Endothelial cell (in vitro differentiated cells): ENCODE results near the gene ZMIZ2. TPM values are rescaled to one million over a fixed set of nuclear protein-coding genes. Genes with fewer than 3 reads are reported as not detected.
"Not testable (repeated sequence)": the region's sequence is repeated elsewhere in the genome, so short reads cannot be mapped to it uniquely, and the experiment has no call there.

Experiments used
- DNase-seq: peaks from one replicate; pipeline ENCODE4 v3.0.0; 2021; ENCODE audit warnings: low spot score
- H3K27ac Mint-ChIP-seq: one replicate; pipeline ENCODE4 v1.8.0; 2021; ENCODE audit warnings: mixed read lengths, inconsistent platforms; ENCODE audit not compliant: unreplicated experiment
- H3K27me3 Mint-ChIP-seq: one replicate; pipeline ENCODE4 v1.8.0; 2021; ENCODE audit warnings: mild to moderate bottlenecking, moderate library complexity, mixed read lengths, inconsistent platforms; ENCODE audit not compliant: unreplicated experiment
- H3K36me3 Mint-ChIP-seq: one replicate; pipeline ENCODE4 v1.8.0; 2021; ENCODE audit warnings: mild to moderate bottlenecking, low read depth, mixed read lengths, inconsistent platforms; ENCODE audit not compliant: unreplicated experiment
- H3K4me1 Mint-ChIP-seq: one replicate; pipeline ENCODE4 v1.8.0; 2021; ENCODE audit warnings: mild to moderate bottlenecking, mixed read lengths, inconsistent platforms; ENCODE audit not compliant: unreplicated experiment
- H3K4me3 Mint-ChIP-seq: one replicate; pipeline ENCODE4 v1.8.0; 2021; ENCODE audit warnings: mild to moderate bottlenecking, mixed read lengths, inconsistent platforms; ENCODE audit not compliant: unreplicated experiment
- H3K9me3 Mint-ChIP-seq: one replicate; pipeline ENCODE4 v1.8.0; 2021; ENCODE audit warnings: mixed read lengths, inconsistent platforms; ENCODE audit not compliant: unreplicated experiment
- total RNA-seq: library from RNA; stranded (reverse); fragmentation: NEBNext Ultra II Directional; extraction: Animal tissue kit (Norgen Biotek cat#: 25700); gene quantifications from one replicate; pipeline ENCODE4 v1.2.1, GENCODE V29; 2021; ENCODE audit not compliant: unreplicated experiment
- TF ChIP-seq, protein P1 (sequence below): fragments of 200-600 bp; sonication (generic); IDR thresholded peaks from one replicate; pipeline ENCODE4 v1.5.0; 2021; ENCODE audit warnings: antibody characterized with exemption; ENCODE audit not compliant: unreplicated experiment

The ZMIZ2 gene
- total RNA-seq, 1 donor from 2014 or later = 70.9 TPM

- Mint-ChIP-seq H3K36me3 (peaks cover 39% of the 10 kb centered on the region), H3K9me3 (no peaks in the 10 kb centered on the region), H3K27me3 (peaks cover 9% of the 10 kb centered on the region), H3K27ac (no peak overlapping the region), H3K4me1 (peaks cover 18% of the 10 kb centered on the region), H3K4me3 (peak overlapping the region; percentile 11)
- TF ChIP-seq, protein P1, sequence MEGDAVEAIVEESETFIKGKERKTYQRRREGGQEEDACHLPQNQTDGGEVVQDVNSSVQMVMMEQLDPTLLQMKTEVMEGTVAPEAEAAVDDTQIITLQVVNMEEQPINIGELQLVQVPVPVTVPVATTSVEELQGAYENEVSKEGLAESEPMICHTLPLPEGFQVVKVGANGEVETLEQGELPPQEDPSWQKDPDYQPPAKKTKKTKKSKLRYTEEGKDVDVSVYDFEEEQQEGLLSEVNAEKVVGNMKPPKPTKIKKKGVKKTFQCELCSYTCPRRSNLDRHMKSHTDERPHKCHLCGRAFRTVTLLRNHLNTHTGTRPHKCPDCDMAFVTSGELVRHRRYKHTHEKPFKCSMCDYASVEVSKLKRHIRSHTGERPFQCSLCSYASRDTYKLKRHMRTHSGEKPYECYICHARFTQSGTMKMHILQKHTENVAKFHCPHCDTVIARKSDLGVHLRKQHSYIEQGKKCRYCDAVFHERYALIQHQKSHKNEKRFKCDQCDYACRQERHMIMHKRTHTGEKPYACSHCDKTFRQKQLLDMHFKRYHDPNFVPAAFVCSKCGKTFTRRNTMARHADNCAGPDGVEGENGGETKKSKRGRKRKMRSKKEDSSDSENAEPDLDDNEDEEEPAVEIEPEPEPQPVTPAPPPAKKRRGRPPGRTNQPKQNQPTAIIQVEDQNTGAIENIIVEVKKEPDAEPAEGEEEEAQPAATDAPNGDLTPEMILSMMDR = no peak
- no peak for DNase-seq
Observed at GRCh38 chr7:44799939-44800338, 51.3 kb downstream of the ZMIZ2 start.

DNA sequence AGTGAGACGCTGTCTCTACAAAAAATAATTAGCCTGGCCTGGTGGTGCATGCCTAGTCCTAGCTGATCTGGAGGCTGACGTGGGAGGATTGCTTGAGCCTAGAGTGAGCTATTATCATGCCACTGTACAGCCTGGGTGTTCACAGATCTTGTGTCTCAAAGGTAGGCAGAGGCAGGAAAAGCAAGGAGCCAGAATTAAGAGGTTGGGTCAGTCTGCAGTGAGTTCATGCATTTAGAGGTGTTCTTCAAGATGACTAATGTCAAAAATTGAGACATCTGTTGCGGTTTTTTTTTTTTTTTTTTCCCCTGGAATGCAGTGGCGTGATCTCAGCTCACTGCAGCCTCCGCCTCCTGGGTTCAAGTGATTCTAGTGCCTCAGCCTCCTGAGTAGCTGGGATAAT is 53.2 kb downstream of the ZMIZ2 start:
- H3K27me3 Mint-ChIP-seq = peaks cover 8% of the 10 kb centered on the region
- DNase-seq = no peak
- no peak overlapping the region for H3K27ac Mint-ChIP-seq
- H3K36me3 Mint-ChIP-seq = peaks cover 39% of the 10 kb centered on the region
- H3K4me3 Mint-ChIP-seq = peak overlapping the region; percentile 37
- peaks cover 18% of the 10 kb centered on the region for H3K4me1 Mint-ChIP-seq
- TF ChIP-seq, protein P1 = no peak
- H3K9me3 Mint-ChIP-seq = no peaks in the 10 kb centered on the region

DNA sequence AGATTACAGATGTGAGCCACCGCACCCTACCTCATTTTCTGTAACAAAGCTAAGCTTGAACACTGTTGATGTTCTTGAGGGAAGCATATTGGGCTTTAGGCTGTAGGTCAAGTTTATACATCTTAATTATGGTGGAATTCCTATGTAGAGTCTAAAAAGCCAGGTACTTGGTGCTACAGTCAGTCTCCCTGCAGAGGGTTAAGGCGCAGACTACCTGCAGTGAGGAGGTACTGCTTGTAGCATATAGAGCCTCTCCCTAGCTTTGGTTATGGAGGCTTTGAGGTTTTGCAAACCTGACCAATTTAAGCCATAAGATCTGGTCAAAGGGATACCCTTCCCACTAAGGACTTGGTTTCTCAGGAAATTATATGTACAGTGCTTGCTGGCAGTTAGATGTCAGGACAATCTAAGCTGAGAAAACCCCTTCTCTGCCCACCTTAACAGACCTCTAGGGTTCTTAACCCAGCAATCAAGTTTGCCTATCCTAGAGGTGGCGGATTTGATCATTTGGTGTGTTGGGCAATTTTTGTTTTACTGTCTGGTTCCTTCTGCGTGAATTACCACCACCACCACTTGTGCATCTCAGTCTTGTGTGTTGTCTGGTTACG is 53.9 kb downstream of the ZMIZ2 start:
- Mint-ChIP-seq H3K9me3 (no peaks in the 10 kb centered on the region), H3K27ac (no peak overlapping the region), H3K4me1 (peaks cover 17% of the 10 kb centered on the region), H3K36me3 (peaks cover 34% of the 10 kb centered on the region), H3K4me3 (peak overlapping the region; percentile 48), H3K27me3 (peaks cover 3% of the 10 kb centered on the region)
- no peak for DNase-seq
- TF ChIP-seq, protein P1 = no peak

GRCh38 chr7:44803828-44804519 is 55.3 kb downstream of the ZMIZ2 start:
- not testable (repeated sequence) for H3K4me3 Mint-ChIP-seq, H3K9me3 Mint-ChIP-seq, H3K27ac Mint-ChIP-seq, DNase-seq, H3K4me1 Mint-ChIP-seq, H3K27me3 Mint-ChIP-seq
- peaks cover 30% of the 10 kb centered on the region for H3K36me3 Mint-ChIP-seq

- no peaks in the 10 kb centered on the region for H3K4me1 Mint-ChIP-seq
- TF ChIP-seq, protein P1 = no peak
- H3K27me3 Mint-ChIP-seq = peaks cover 1% of the 10 kb centered on the region
- no peak for DNase-seq
- peaks cover 15% of the 10 kb centered on the region for H3K36me3 Mint-ChIP-seq
- H3K27ac Mint-ChIP-seq = no peak overlapping the region
- no peaks in the 10 kb centered on the region for H3K9me3 Mint-ChIP-seq
- H3K4me3 Mint-ChIP-seq = no peak overlapping the region
Observed at GRCh38 chr7:44805950-44806349, 57.3 kb downstream of the ZMIZ2 start.
